Osteoblast (primary cell): ENCODE results near the gene RBM11. TPM values are rescaled to one million over a fixed set of nuclear protein-coding genes. Genes with fewer than 3 reads are reported as not detected.

Experiments
- DNase-seq: peaks from one replicate; pipeline ENCODE4 v3.0.0; 2011; ENCODE audit warnings: low spot score, mixed read lengths; ENCODE audit not compliant: insufficient read length; ENCODE audit errors: missing footprints
- H2AFZ ChIP-seq: 2 replicates; pipeline ENCODE4 v1.6.0; 2011; ENCODE audit warnings: mild to moderate bottlenecking, low read length
- H3K27ac ChIP-seq: 2 replicates; pipeline ENCODE4 v1.5.1; 2011; ENCODE audit warnings: mild to moderate bottlenecking, low read depth, low read length, moderate library complexity
- H3K27me3 ChIP-seq: 2 replicates; pipeline ENCODE4 v1.6.0; 2012; ENCODE audit warnings: mild to moderate bottlenecking, control low read depth, inconsistent platforms, low read length, moderate library complexity; ENCODE audit not compliant: insufficient read depth
- H3K36me3 ChIP-seq: 2 replicates; pipeline ENCODE4 v1.5.1; 2011; ENCODE audit warnings: mild to moderate bottlenecking, low read length, control low read depth, moderate library complexity; ENCODE audit not compliant: insufficient read depth
- H3K4me1 ChIP-seq: 2 replicates; pipeline ENCODE4 v1.5.1; 2011; ENCODE audit warnings: mild to moderate bottlenecking, low read length, control low read depth, moderate library complexity; ENCODE audit not compliant: insufficient read depth
- H3K4me2 ChIP-seq: 2 replicates; pipeline ENCODE4 v1.6.0; 2011; ENCODE audit warnings: mild to moderate bottlenecking, low read length; ENCODE audit not compliant: insufficient read depth
- H3K4me3 ChIP-seq: fragments of 200-600 bp; sonication (generic); 3 replicates; pipeline ENCODE4 v1.5.1; 2012; ENCODE audit warnings: mild to moderate bottlenecking, low read length, inconsistent platforms; ENCODE audit not compliant: insufficient read depth
- H3K79me2 ChIP-seq: 2 replicates; pipeline ENCODE4 v1.6.0; 2012; ENCODE audit warnings: mild to moderate bottlenecking, low read length, control low read depth, inconsistent platforms; ENCODE audit not compliant: insufficient read depth
- H3K9me3 ChIP-seq: 2 replicates; pipeline ENCODE4 v1.5.1; 2011; ENCODE audit warnings: low read depth, low read length, control low read depth
- H4K20me1 ChIP-seq: 2 replicates; pipeline ENCODE4 v1.6.0; 2012; ENCODE audit warnings: mild to moderate bottlenecking, low read length, control low read depth; ENCODE audit not compliant: insufficient read depth
- CTCF ChIP-seq: IDR thresholded peaks from 2 replicates; pipeline ENCODE4 v1.5.1; 2011; ENCODE audit warnings: mild to moderate bottlenecking, low read depth, low read length, moderate library complexity; ENCODE audit errors: extremely low read depth
- total RNA-seq: library from RNA; depleted of rRNA; stranded (reverse); fragments of >200 nt; gene quantifications from 2 replicates; pipeline ENCODE4 v1.2.3, GENCODE V29; 2012

The RBM11 gene
- total RNA-seq, 1 donor = under 0.01 TPM

- Histone ChIP-seq H4K20me1 (no peaks in the 10 kb centered on the region), H3K4me1 (no peaks in the 10 kb centered on the region), H3K9me3 (peaks cover 2% of the 10 kb centered on the region), H3K4me3 (no peak overlapping the region), H3K36me3 (no peaks in the 10 kb centered on the region), H3K27ac (no peak overlapping the region), H3K27me3 (no peaks in the 10 kb centered on the region), H2AFZ (no peak overlapping the region), H3K79me2 (no peaks in the 10 kb centered on the region), H3K4me2 (no peak overlapping the region)
- TF ChIP-seq CTCF = no peak
- DNase-seq = no peak
Observed at GRCh38 chr21:14236180-14236579, 20.2 kb downstream of the RBM11 start.

- DNase-seq = no peak
- TF ChIP-seq CTCF = no peak
- no peak overlapping the region for H3K27ac ChIP-seq
- H3K9me3 ChIP-seq = peaks cover 2% of the 10 kb centered on the region
- H3K27me3 ChIP-seq = no peaks in the 10 kb centered on the region
- no peak overlapping the region for H2AFZ ChIP-seq
- H3K79me2 ChIP-seq = no peaks in the 10 kb centered on the region
- H3K4me1 ChIP-seq = no peaks in the 10 kb centered on the region
- H4K20me1 ChIP-seq = no peaks in the 10 kb centered on the region
- H3K4me2 ChIP-seq = no peak overlapping the region
- H3K4me3 ChIP-seq = no peak overlapping the region
- H3K36me3 ChIP-seq = no peaks in the 10 kb centered on the region
Observed at GRCh38 chr21:14239281-14239680, 23.3 kb downstream of the RBM11 start.

- H3K9me3 ChIP-seq = peaks cover 5% of the 10 kb centered on the region
- H4K20me1 ChIP-seq = no peaks in the 10 kb centered on the region
- H3K27ac ChIP-seq = no peak overlapping the region
- no peak overlapping the region for H2AFZ ChIP-seq
- no peaks in the 10 kb centered on the region for H3K27me3 ChIP-seq
- no peaks in the 10 kb centered on the region for H3K4me1 ChIP-seq
- no peak for TF ChIP-seq CTCF
- H3K4me2 ChIP-seq = no peak overlapping the region
- no peaks in the 10 kb centered on the region for H3K79me2 ChIP-seq
- no peak for DNase-seq
- no peak overlapping the region for H3K4me3 ChIP-seq
- H3K36me3 ChIP-seq = no peaks in the 10 kb centered on the region
Observed at GRCh38 chr21:14241297-14241696, 25.3 kb downstream of the RBM11 start.

GRCh38 chr21:14243461-14243860 lies 27.5 kb downstream of the RBM11 start:
- Histone ChIP-seq H3K4me3 (no peak overlapping the region), H4K20me1 (no peaks in the 10 kb centered on the region), H3K36me3 (no peaks in the 10 kb centered on the region), H2AFZ (no peak overlapping the region), H3K27ac (no peak overlapping the region), H3K4me1 (no peaks in the 10 kb centered on the region), H3K9me3 (peaks cover 5% of the 10 kb centered on the region), H3K4me2 (no peak overlapping the region), H3K27me3 (no peaks in the 10 kb centered on the region), H3K79me2 (no peaks in the 10 kb centered on the region)
- DNase-seq = no peak
- no peak for TF ChIP-seq CTCF
